Progenitor cell of endocrine pancreas (in vitro differentiated cells): ENCODE data around the gene GINS1. TPM values are rescaled to one million over a fixed set of nuclear protein-coding genes. Genes with fewer than 3 reads are reported as not detected.

Source experiments
- DNase-seq: peaks from one replicate; pipeline ENCODE4 v3.0.0; 2021; ENCODE audit warnings: low spot score; ENCODE audit not compliant: unreplicated experiment
- H3K27ac Mint-ChIP-seq: 2 replicates; pipeline ENCODE4 v1.8.0; 2021; ENCODE audit warnings: mild to moderate bottlenecking, moderate library complexity, mixed read lengths
- H3K27me3 Mint-ChIP-seq: 2 replicates; pipeline ENCODE4 v1.8.0; 2021; ENCODE audit warnings: mixed read lengths
- H3K36me3 Mint-ChIP-seq: 2 replicates; pipeline ENCODE4 v1.8.0; 2022; ENCODE audit warnings: mixed read lengths; ENCODE audit not compliant: insufficient read depth
- H3K4me1 Mint-ChIP-seq: 2 replicates; pipeline ENCODE4 v1.8.0; 2021; ENCODE audit warnings: low read depth, mixed read lengths
- H3K4me3 Mint-ChIP-seq: 2 replicates; pipeline ENCODE4 v1.8.0; 2021; ENCODE audit warnings: low read depth, mild to moderate bottlenecking, moderate library complexity, mixed read lengths
- H3K9me3 Mint-ChIP-seq: 2 replicates; pipeline ENCODE4 v1.8.0; 2021; ENCODE audit warnings: low read depth, mixed read lengths
- CTCF ChIP-seq: fragments of 200-600 bp; sonication (generic); IDR thresholded peaks from one replicate; pipeline ENCODE4 v1.5.0; 2021; ENCODE audit warnings: antibody characterized with exemption, mild to moderate bottlenecking; ENCODE audit not compliant: unreplicated experiment
- total RNA-seq: library from RNA; stranded (reverse); gene quantifications from 2 replicates; pipeline ENCODE4 v1.2.1, GENCODE V29; 2021

GINS1 gene
- total RNA-seq, 1 donor from 2014 or later: 25.2 TPM

GRCh38 chr20:25491446-25492038 is 84.1 kb downstream of the GINS1 start:
- no peak overlapping the region for H3K4me3 Mint-ChIP-seq
- TF ChIP-seq CTCF: no peak
- DNase-seq: no peak
- peaks cover 18% of the 10 kb centered on the region for H3K36me3 Mint-ChIP-seq
- no peak overlapping the region for H3K27ac Mint-ChIP-seq
- H3K9me3 Mint-ChIP-seq: no peaks in the 10 kb centered on the region
- no peaks in the 10 kb centered on the region for H3K27me3 Mint-ChIP-seq
- H3K4me1 Mint-ChIP-seq: no peaks in the 10 kb centered on the region

DNA sequence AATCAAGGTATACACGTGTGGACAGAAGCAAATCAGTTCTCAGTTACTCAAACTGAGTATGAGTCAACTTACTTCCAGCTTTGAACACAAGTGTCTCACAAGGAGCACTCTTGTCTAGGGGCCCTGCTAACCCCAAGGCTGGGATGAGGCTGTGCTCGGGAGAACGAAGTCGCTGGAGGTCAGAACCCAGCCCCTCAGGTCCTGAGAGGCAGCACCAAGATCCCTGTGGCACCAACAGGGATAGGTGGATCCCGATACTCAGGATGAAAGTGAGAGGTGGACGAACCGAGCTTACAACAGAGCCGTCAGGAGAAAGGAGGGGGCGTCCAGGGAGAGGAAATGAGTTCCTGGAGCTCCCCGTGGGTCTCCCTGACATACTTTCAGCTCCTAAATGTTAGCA is 85.7 kb downstream of the GINS1 start:
- H3K4me1 Mint-ChIP-seq: no peaks in the 10 kb centered on the region
- H3K27me3 Mint-ChIP-seq: no peaks in the 10 kb centered on the region
- H3K27ac Mint-ChIP-seq: no peak overlapping the region
- DNase-seq: no peak
- TF ChIP-seq CTCF: no peak
- no peaks in the 10 kb centered on the region for H3K9me3 Mint-ChIP-seq
- H3K4me3 Mint-ChIP-seq: no peak overlapping the region
- H3K36me3 Mint-ChIP-seq: peaks cover 16% of the 10 kb centered on the region

DNA sequence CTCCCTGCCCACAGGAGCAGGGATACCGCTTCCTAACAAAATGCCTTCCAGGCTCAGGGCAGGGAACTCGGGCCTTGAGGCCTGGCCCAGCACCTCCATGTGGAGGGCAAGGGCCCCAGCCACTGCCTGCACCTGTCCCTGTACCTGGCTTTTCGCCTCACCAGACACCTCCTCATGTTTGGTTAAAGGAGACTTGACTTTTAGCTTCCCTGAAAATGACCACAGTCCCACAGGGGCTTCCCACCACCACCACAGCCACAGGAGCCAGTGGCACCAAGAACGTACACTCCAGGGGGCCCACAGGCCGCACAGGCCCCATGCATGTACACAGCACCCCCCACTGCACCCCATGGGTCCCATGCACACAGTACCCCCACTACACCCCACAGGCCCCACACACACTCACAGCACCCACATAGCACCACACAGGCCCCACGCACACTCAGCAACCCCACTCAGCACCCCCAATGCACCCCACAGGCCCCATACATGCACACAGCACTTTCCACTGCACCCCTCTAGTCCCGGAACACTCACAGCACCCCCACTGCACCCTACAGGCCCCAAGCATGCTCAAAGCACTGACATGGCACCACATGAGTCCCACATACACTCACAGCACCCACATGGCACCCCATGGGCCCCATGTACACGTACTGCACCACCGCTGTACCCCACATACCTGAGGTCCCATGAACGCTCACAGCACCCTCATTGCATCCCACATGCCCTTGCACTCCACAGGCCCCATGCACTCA is 86.5 kb downstream of the GINS1 start:
- TF ChIP-seq CTCF: no peak
- Mint-ChIP-seq H3K36me3 (peaks cover 16% of the 10 kb centered on the region), H3K9me3 (no peaks in the 10 kb centered on the region), H3K4me1 (no peaks in the 10 kb centered on the region), H3K27me3 (no peaks in the 10 kb centered on the region), H3K27ac (peak overlapping the region; percentile 81), H3K4me3 (no peak overlapping the region)
- DNase-seq: no peak

- Mint-ChIP-seq H3K36me3 (peaks cover 16% of the 10 kb centered on the region), H3K4me3 (no peak overlapping the region), H3K27me3 (no peaks in the 10 kb centered on the region), H3K4me1 (no peaks in the 10 kb centered on the region), H3K27ac (no peak overlapping the region), H3K9me3 (no peaks in the 10 kb centered on the region)
- TF ChIP-seq CTCF: no peak
- DNase-seq: no peak
Observed at GRCh38 chr20:25494506-25495188, 87.2 kb downstream of the GINS1 start.

GRCh38 chr20:25495189-25495824 is 87.8 kb downstream of the GINS1 start:
- Mint-ChIP-seq H3K36me3 (peaks cover 17% of the 10 kb centered on the region), H3K27ac (no peak overlapping the region), H3K4me1 (no peaks in the 10 kb centered on the region), H3K4me3 (no peak overlapping the region), H3K9me3 (no peaks in the 10 kb centered on the region), H3K27me3 (no peaks in the 10 kb centered on the region)
- TF ChIP-seq CTCF: no peak
- no peak for DNase-seq
